GM10248 (cell line): ENCODE results near the gene ANG.
"Not testable (repeated sequence)": the region's sequence is repeated elsewhere in the genome, so short reads cannot be mapped to it uniquely, and the experiment has no call there.

Experiments used
- CTCF ChIA-PET: fragments of 300-600 bp; sonication (Branson Sonifier 250); formaldehyde crosslinking; extraction: SDS; loops from one replicate; lab custom pipeline; 2021; ENCODE audit warnings: antibody characterized with exemption; lab: Yijun Ruan, JAX
- POLR2A ChIA-PET: fragments of 350-650 bp; sonication (Branson Sonifier 250); formaldehyde crosslinking; extraction: SDS; loops from one replicate; lab custom pipeline; 2020; ENCODE audit warnings: antibody characterized with exemption; lab: Yijun Ruan, JAX
- DNase-seq: peaks from one replicate; pipeline ENCODE4 v3.0.0; 2012; ENCODE audit errors: extremely low spot score
- CTCF ChIP-seq: IDR thresholded peaks from 2 replicates; pipeline ENCODE4 v1.5.1; 2012; ENCODE audit warnings: mild to moderate bottlenecking, low read depth; ENCODE audit errors: extremely low read depth, missing control alignments, control extremely low read depth

The ANG gene

GRCh38 chr14:20688167-20688839 is at the start of gene ANG:
Gene ANG (plus strand): TSS chr14:20688764. CDS start chr14:20693565, 4,801 bp downstream.
- POLR2A ChIA-PET = no interaction called here
- CTCF ChIA-PET = interaction anchor here (0.7 to 13.8 kb wide), 7 partner anchors 9 to 283 kb away, joined by 3 to 199 read pairs (median 5); no protein-coding TSS in a partner anchor
- no peak for TF ChIP-seq CTCF
- DNase-seq = no peak

DNA sequence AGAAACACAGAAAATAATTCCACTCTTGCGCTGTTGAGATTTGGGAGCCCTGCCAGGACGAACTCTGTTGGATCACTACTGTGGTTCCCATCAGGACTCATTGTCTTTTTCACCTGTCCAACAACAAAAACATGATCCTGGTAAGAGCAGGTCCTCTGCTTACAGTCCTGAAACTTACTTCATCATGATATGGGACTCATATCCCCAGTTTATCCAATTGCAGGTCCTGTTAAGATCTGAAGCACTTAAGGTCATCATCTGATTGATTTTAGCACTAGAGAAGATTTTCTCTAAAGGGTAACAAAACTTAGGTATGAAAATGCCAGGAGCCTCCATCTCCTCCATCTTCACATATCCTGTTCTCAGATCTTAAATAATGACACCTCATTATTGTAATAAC is 47.0 kb upstream of the ANG start, which contains the start of gene OR6S1:
OR6S1 (minus strand) TSS at position 101 of the 400 bp plus-strand sequence; CDS start at position 101, 0 bp downstream.
- ChIA-PET POLR2A (no interaction called here), CTCF (no interaction called here)
- no peak for DNase-seq
- no peak for TF ChIP-seq CTCF

- ChIA-PET CTCF (interaction anchor here (0.9 kb wide), 1 partner anchor 23 kb away, joined by 3 read pairs; no protein-coding TSS in a partner anchor), POLR2A (interaction anchor here (0.6 kb wide), 1 partner anchor 30 kb away, joined by 3 read pairs; no protein-coding TSS in a partner anchor)
- TF ChIP-seq CTCF = no peak
- DNase-seq = no peak
These were observed 46.4 kb upstream of the ANG start for GRCh38 chr14:20642182-20642581.

DNA sequence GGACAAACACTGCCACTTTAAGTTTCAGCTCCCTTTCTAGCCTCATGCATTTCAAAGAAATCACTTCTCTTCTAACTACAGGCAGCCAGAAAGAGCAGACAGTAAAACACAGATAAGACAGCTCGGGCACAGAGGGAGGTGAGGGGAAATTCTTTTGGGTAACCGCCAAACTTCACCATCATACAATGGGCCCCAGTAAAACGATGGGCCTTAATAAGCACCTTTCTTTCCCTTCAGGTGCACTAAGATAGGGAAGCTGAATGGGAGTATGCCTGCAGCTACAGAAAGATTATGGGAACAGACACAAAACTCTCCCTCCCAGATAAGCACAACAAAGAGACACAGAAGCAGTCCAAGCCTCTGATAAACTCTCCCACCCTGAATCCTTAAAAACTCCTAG is 45.8 kb upstream of the ANG start:
- POLR2A ChIA-PET = interaction anchor here (0.6 kb wide), 1 partner anchor 30 kb away, joined by 3 read pairs; no protein-coding TSS in a partner anchor
- DNase-seq = not testable (repeated sequence)
- CTCF ChIA-PET = interaction anchor here (0.9 kb wide), 1 partner anchor 22 kb away, joined by 3 read pairs; no protein-coding TSS in a partner anchor

- CTCF ChIA-PET = interaction anchor here (1.4 kb wide), 1 partner anchor 24 kb away, joined by 4 read pairs; no protein-coding TSS in a partner anchor
- no peak for DNase-seq
- POLR2A ChIA-PET = no interaction called here
- TF ChIP-seq CTCF = no peak
These were observed 44.0 kb upstream of the ANG start for GRCh38 chr14:20644520-20644919.

- TF ChIP-seq CTCF = no peak
- POLR2A ChIA-PET = no interaction called here
- CTCF ChIA-PET = interaction anchor here (0.9 to 2.3 kb wide), 4 partner anchors 13 to 30 kb away, joined by 3 to 7 read pairs (median 4); no protein-coding TSS in a partner anchor
- DNase-seq = no peak
These were observed 43.1 kb upstream of the ANG start for GRCh38 chr14:20645481-20645880.
